ENCODE measurements around the gene C1orf74.

C1orf74 gene

GRCh38 chr1:209817691-209818090, 33.3 kb upstream of the C1orf74 start:
- TF ChIP-seq POLR2A (IDR thresholded peaks at IDR 0.05; ENCODE audit: extremely low read depth, insufficient read length) = no peak
- TF ChIP-seq MYC (IDR thresholded peaks at IDR 0.05; ENCODE audit: low read depth, low read length) = no peak
- no peak for TF ChIP-seq MAX (IDR thresholded peaks at IDR 0.05; ENCODE audit: low read depth, low read length)
- TF ChIP-seq CTCF (IDR thresholded peaks at IDR 0.05; ENCODE audit: low read depth, low read length) = no peak

GRCh38 chr1:209816923-209817322, 32.6 kb upstream of the C1orf74 start:
- TF ChIP-seq CTCF (IDR thresholded peaks at IDR 0.05; ENCODE audit: low read depth, low read length) = no peak
- H3K4me3 ChIP-seq (ENCODE audit: low read depth, low read length) = no peak overlapping the region
- no peak for DNase-seq (ENCODE audit: low read depth)

More at GRCh38 chr1:209817691-209818090, 33.3 kb upstream of the C1orf74 start:
- no peak for DNase-seq (ENCODE audit: low read depth)
- H3K4me3 ChIP-seq (ENCODE audit: low read depth, low read length) = no peak overlapping the region

- TF ChIP-seq POLR2A (IDR thresholded peaks at IDR 0.05; ENCODE audit: extremely low read depth, insufficient read length) (no peak), CTCF (IDR thresholded peaks at IDR 0.05; ENCODE audit: low read depth, low read length) (no peak), MAX (IDR thresholded peaks at IDR 0.05; ENCODE audit: low read depth, low read length) (no peak), MYC (IDR thresholded peaks at IDR 0.05; ENCODE audit: low read depth, low read length) (no peak)
- no peak for DNase-seq (ENCODE audit: low read depth)
Observed at GRCh38 chr1:209815931-209816341, 31.6 kb upstream of the C1orf74 start.

GRCh38 chr1:209815490-209815889, 31.1 kb upstream of the C1orf74 start:
- no peak for TF ChIP-seq MAX (IDR thresholded peaks at IDR 0.05; ENCODE audit: low read depth, low read length)
- no peak for TF ChIP-seq MYC (IDR thresholded peaks at IDR 0.05; ENCODE audit: low read depth, low read length)
- no peak for TF ChIP-seq CTCF (IDR thresholded peaks at IDR 0.05; ENCODE audit: low read depth, low read length)
- no peak for TF ChIP-seq POLR2A (IDR thresholded peaks at IDR 0.05; ENCODE audit: extremely low read depth, insufficient read length)
- no peak for DNase-seq (ENCODE audit: low read depth)
- H3K4me3 ChIP-seq (ENCODE audit: low read depth, low read length) = no peak overlapping the region

More at GRCh38 chr1:209815931-209816341, 31.6 kb upstream of the C1orf74 start:
- no peak overlapping the region for H3K4me3 ChIP-seq (ENCODE audit: low read depth, low read length)

GRCh38 chr1:209813902-209814301, 29.5 kb upstream of the C1orf74 start:
- TF ChIP-seq MAX (IDR thresholded peaks at IDR 0.05; ENCODE audit: low read depth, low read length) (no peak), CTCF (IDR thresholded peaks at IDR 0.05; ENCODE audit: low read depth, low read length) (no peak), POLR2A (IDR thresholded peaks at IDR 0.05; ENCODE audit: extremely low read depth, insufficient read length) (no peak), MYC (IDR thresholded peaks at IDR 0.05; ENCODE audit: low read depth, low read length) (no peak)
- H3K4me3 ChIP-seq (ENCODE audit: low read depth, low read length) = no peak overlapping the region
- DNase-seq (ENCODE audit: low read depth) = no peak

GRCh38 chr1:209810783-209811182, 26.4 kb upstream of the C1orf74 start:
- DNase-seq (ENCODE audit: low read depth) = no peak
- TF ChIP-seq CTCF (IDR thresholded peaks at IDR 0.05; ENCODE audit: low read depth, low read length) (no peak), MYC (IDR thresholded peaks at IDR 0.05; ENCODE audit: low read depth, low read length) (no peak), MAX (IDR thresholded peaks at IDR 0.05; ENCODE audit: low read depth, low read length) (no peak), POLR2A (IDR thresholded peaks at IDR 0.05; ENCODE audit: extremely low read depth, insufficient read length) (no peak)
- H3K4me3 ChIP-seq (ENCODE audit: low read depth, low read length) = no peak overlapping the region
